GM12865 (cell line): ENCODE results near the gene FAAP100.

Experiments
- DNase-seq: peaks from one replicate; pipeline ENCODE4 v3.0.0; 2010; ENCODE audit warnings: low read depth
- H3K4me3 ChIP-seq: 2 replicates; pipeline ENCODE4 v1.5.1; 2011; ENCODE audit warnings: mild to moderate bottlenecking, low read depth, low read length, control low read depth
- CTCF ChIP-seq: IDR thresholded peaks from 2 replicates; pipeline ENCODE4 v1.5.1; 2011; ENCODE audit warnings: low read length, control low read depth, low read depth, inconsistent platforms; ENCODE audit not compliant: insufficient read depth; ENCODE audit errors: missing control alignments

FAAP100 gene

GRCh38 chr17:81524039-81524864 is 27.9 kb downstream of the FAAP100 start:
- no peak for DNase-seq
- TF ChIP-seq CTCF, result no peak
- H3K4me3 ChIP-seq, result no peak overlapping the region

- no peak for TF ChIP-seq CTCF
- H3K4me3 ChIP-seq, result no peak overlapping the region
- no peak for DNase-seq
These were observed 28.6 kb downstream of the FAAP100 start for GRCh38 chr17:81523402-81524038.

- peak; percentile 36 for TF ChIP-seq CTCF
- H3K4me3 ChIP-seq, result no peak overlapping the region
- DNase-seq, result peak; percentile 62
These were observed 29.4 kb downstream of the FAAP100 start for GRCh38 chr17:81522491-81523401.

- peak overlapping the region; percentile 90 for H3K4me3 ChIP-seq
- TF ChIP-seq CTCF, result no peak
- DNase-seq, result peak; percentile 34
These were observed 31.9 kb downstream of the FAAP100 start for GRCh38 chr17:81520021-81520901.

GRCh38 chr17:81519284-81520020 is 32.7 kb downstream of the FAAP100 start:
- H3K4me3 ChIP-seq, result peak overlapping the region; percentile 90
- peak; percentile 81 for DNase-seq
- peak; percentile 61 for TF ChIP-seq CTCF

GRCh38 chr17:81518785-81519283 is 33.3 kb downstream of the FAAP100 start:
- no peak for TF ChIP-seq CTCF
- H3K4me3 ChIP-seq, result peak overlapping the region; percentile 90
- peak; percentile 79 for DNase-seq
